ENCODE measurements around the gene DOCK3. TPM values are rescaled to one million over a fixed set of nuclear protein-coding genes. Genes with fewer than 3 reads are reported as not detected.

The DOCK3 gene
- total and polyA plus RNA-seq, 2 of the 4 experiments (the other 2 are of a cell fraction): under 0.01 to 0.12 TPM

DNA sequence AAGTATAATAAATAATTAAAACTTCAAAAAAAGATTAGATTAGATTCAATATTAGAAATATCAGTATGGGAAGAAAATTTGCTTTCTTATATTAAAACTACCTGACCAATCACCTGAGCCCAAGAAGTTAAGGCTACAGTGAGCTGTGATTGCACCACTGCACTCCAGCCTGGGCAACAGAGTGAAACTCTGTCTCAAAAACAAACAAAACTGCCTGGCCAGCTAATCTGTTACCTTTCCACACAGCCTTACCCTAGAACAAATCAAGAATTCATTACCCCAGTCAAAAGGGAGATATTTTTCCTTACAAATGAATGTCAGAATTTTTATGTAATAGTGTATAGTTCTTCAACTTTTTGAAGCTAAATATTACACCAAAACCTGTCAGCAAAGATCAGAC lies 593.4 kb downstream of the DOCK3 start:
- ATAC-seq (ENCODE audit: low read depth): no peak
- H3K36me3 ChIP-seq (ENCODE audit: control insufficient read depth, insufficient read depth, low read length): no peaks in the 10 kb centered on the region
- H2AK5ac ChIP-seq (ENCODE audit: low read depth, low read length): no peak overlapping the region
- no peak overlapping the region for H4K5ac ChIP-seq (ENCODE audit: low read depth, low read length)
- no peak overlapping the region for H3K18ac ChIP-seq (ENCODE audit: low read depth, low read length)
- no peak overlapping the region for H2BK20ac ChIP-seq (ENCODE audit: low read depth, low read length)
- no peaks in the 10 kb centered on the region for H4K20me1 ChIP-seq (ENCODE audit: insufficient read depth, low read length)
- no peak overlapping the region for H3K4ac ChIP-seq (ENCODE audit: low read depth, low read length)
- intact Hi-C loops (cut with micrococcal nuclease): no loop called here
- no peak overlapping the region for H3K27ac ChIP-seq (ENCODE audit: insufficient read depth, low read length)
- H2AFZ ChIP-seq (replicated peaks; ENCODE audit: low read length, poor library complexity): no peak overlapping the region
- H3K56ac ChIP-seq (ENCODE audit: extremely low read depth, insufficient read depth, low read length): no peak overlapping the region
- H2AK9ac ChIP-seq (replicated peaks; ENCODE audit: low read depth, low read length, poor library complexity): no peak overlapping the region
- no peak overlapping the region for H3K14ac ChIP-seq (replicated peaks; ENCODE audit: low read depth, low read length)
- CTCF ChIA-PET: interaction anchor here (1.3 kb wide), 1 partner anchor 104 kb away, joined by 5 read pairs; no protein-coding TSS in a partner anchor
- in situ Hi-C loops (cut with MboI; ENCODE audit: low sequenced_read_pairs): no loop called here
- H3K4me3 ChIP-seq (ENCODE audit: insufficient read depth, low read depth, low read length): no peak overlapping the region
- H3K79me1 ChIP-seq (ENCODE audit: low read depth in 1 of 2, low read length in 2 of 2): no peaks in the 10 kb centered on the region
- dilution Hi-C loops (cut with HindIII; ENCODE audit: low sequenced_read_pairs, unreplicated experiment): no loop called here
- H3K23ac ChIP-seq (ENCODE audit: low read depth, low read length): no peak overlapping the region
- no peaks in the 10 kb centered on the region for H3K9me3 ChIP-seq (ENCODE audit: control insufficient read depth, insufficient read depth, low read length)
- no peak overlapping the region for H2BK5ac ChIP-seq (ENCODE audit: low read depth, low read length, poor library complexity, severe bottlenecking)
- DNase-seq: no peak
- BruUV-seq (replicated peaks): no TSS peak
- H3K27me3 ChIP-seq (ENCODE audit: control insufficient read depth, insufficient read depth, low read length): no peaks in the 10 kb centered on the region
- TF ChIP-seq, protein P1, sequence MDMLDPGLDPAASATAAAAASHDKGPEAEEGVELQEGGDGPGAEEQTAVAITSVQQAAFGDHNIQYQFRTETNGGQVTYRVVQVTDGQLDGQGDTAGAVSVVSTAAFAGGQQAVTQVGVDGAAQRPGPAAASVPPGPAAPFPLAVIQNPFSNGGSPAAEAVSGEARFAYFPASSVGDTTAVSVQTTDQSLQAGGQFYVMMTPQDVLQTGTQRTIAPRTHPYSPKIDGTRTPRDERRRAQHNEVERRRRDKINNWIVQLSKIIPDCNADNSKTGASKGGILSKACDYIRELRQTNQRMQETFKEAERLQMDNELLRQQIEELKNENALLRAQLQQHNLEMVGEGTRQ (IDR thresholded peaks at IDR 0.05; ENCODE audit: low read depth, low read length): no peak
- TF ChIP-seq, protein P2, sequence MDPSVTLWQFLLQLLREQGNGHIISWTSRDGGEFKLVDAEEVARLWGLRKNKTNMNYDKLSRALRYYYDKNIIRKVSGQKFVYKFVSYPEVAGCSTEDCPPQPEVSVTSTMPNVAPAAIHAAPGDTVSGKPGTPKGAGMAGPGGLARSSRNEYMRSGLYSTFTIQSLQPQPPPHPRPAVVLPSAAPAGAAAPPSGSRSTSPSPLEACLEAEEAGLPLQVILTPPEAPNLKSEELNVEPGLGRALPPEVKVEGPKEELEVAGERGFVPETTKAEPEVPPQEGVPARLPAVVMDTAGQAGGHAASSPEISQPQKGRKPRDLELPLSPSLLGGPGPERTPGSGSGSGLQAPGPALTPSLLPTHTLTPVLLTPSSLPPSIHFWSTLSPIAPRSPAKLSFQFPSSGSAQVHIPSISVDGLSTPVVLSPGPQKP (IDR thresholded peaks at IDR 0.05; ENCODE audit: borderline replicate concordance, low read depth, low read length): no peak
- no peak for TF ChIP-seq POLR2A (IDR thresholded peaks at IDR 0.05; ENCODE audit: low read depth, low read length)
- TF ChIP-seq CEBPB (IDR thresholded peaks at IDR 0.05; ENCODE audit: low read depth, low read length): no peak
- H3K4me2 ChIP-seq (ENCODE audit: low read depth, low read length): no peak overlapping the region
- no peak overlapping the region for H2BK15ac ChIP-seq (ENCODE audit: low read depth, low read length)
- H4K8ac ChIP-seq (ENCODE audit: low read depth in 2 of 2, low read length in 2 of 2): no peak overlapping the region
- H2BK120ac ChIP-seq (ENCODE audit: low read depth, low read length): no peak overlapping the region
- H3K9me1 ChIP-seq (ENCODE audit: insufficient read depth, low read length): no peaks in the 10 kb centered on the region
- no peak overlapping the region for H4K91ac ChIP-seq (ENCODE audit: insufficient read depth, low read depth, low read length)
- no peak overlapping the region for H3K9ac ChIP-seq (ENCODE audit: low read depth, low read length)
- POLR2A ChIA-PET (ENCODE audit: unreplicated experiment): no interaction called here
- H3K4me1 ChIP-seq (ENCODE audit: control insufficient read depth, insufficient read depth, low read length): no peaks in the 10 kb centered on the region

Measured in IMR-90 (cell line).